CD14-positive monocyte (primary cell): ENCODE results near the gene RGMA. TPM values are rescaled to one million over a fixed set of nuclear protein-coding genes. Genes with fewer than 3 reads are reported as not detected.

Experiments used
- DNase-seq, 3 donors: peaks; one replicate each; pipeline ENCODE4 v3.0.0-alpha.2; 2011 to 2022
- H2AFZ ChIP-seq: 2 replicates; pipeline ENCODE4 v1.6.0; 2012; ENCODE audit warnings: mild to moderate bottlenecking, low read depth, low read length, inconsistent platforms; ENCODE audit not compliant: insufficient read depth, poor library complexity, severe bottlenecking
- H3K27ac ChIP-seq, 2 donors: 1 replicate in 1 of 2; 2 replicates in 1 of 2; pipeline ENCODE4 v1.5.1; 2012 to 2013; ENCODE audit warnings: low read length in 2 of 2, control low read depth in 1 of 2, inconsistent platforms in 1 of 2, low read depth in 1 of 2, mild to moderate bottlenecking in 1 of 2
- H3K27me3 ChIP-seq, 2 donors: one replicate each; pipeline versions ENCODE4 v1.6.0 to v1.6.1; 2011 to 2013; ENCODE audit warnings: low read length in 2 of 2; ENCODE audit not compliant: control insufficient read depth in 2 of 2, insufficient read depth in 2 of 2
- H3K36me3 ChIP-seq, 2 donors: replicated peaks in 1 of 2; 1 replicate in 1 of 2; 2 replicates in 1 of 2; pipeline versions ENCODE4 v1.5.1 to v1.6.1; 2012 to 2013; ENCODE audit warnings: low read length in 2 of 2, control low read depth in 1 of 2, inconsistent platforms in 1 of 2, mild to moderate bottlenecking in 1 of 2; ENCODE audit not compliant: insufficient read depth in 2 of 2, control insufficient read depth in 1 of 2
- H3K4me1 ChIP-seq, 2 donors: 1 replicate in 1 of 2; 2 replicates in 1 of 2; pipeline versions ENCODE4 v1.5.1 to v1.6.1; 2012 to 2013; ENCODE audit warnings: low read length in 2 of 2, control low read depth in 1 of 2, inconsistent platforms in 1 of 2, mild to moderate bottlenecking in 1 of 2, moderate library complexity in 1 of 2; ENCODE audit not compliant: insufficient read depth in 2 of 2, control insufficient read depth in 1 of 2
- H3K4me2 ChIP-seq: replicated peaks from 2 replicates; pipeline ENCODE3; 2012; ENCODE audit warnings: low read length, moderate library complexity, mild to moderate bottlenecking; ENCODE audit not compliant: poor library complexity, severe bottlenecking; ENCODE audit errors: extremely low read depth
- H3K4me3 ChIP-seq, 3 experiments: fragments of 200-600 bp in 1 of 3; sonication (generic) in 1 of 3; replicated peaks in 1 of 3; 1 replicate in 2 of 3; 2 replicates in 1 of 3; pipeline ENCODE4 v1.5.1; 2011 to 2013; ENCODE audit warnings: low read length in 3 of 3, mild to moderate bottlenecking in 3 of 3, control low read depth in 2 of 3, low read depth in 2 of 3, inconsistent platforms in 1 of 3, moderate library complexity in 1 of 3
- H3K79me2 ChIP-seq: 2 replicates; pipeline ENCODE4 v1.6.0; 2012; ENCODE audit warnings: mild to moderate bottlenecking, control low read depth, inconsistent platforms, low read length, moderate library complexity; ENCODE audit not compliant: insufficient read depth
- H3K9ac ChIP-seq: 2 replicates; pipeline ENCODE4 v1.6.0; 2017; ENCODE audit warnings: low read length, mild to moderate bottlenecking; ENCODE audit not compliant: insufficient read depth, poor library complexity, severe bottlenecking
- H3K9me3 ChIP-seq, 2 donors: replicated peaks in 1 of 2; 1 replicate in 1 of 2; 2 replicates in 1 of 2; pipeline versions ENCODE4 v1.5.1 to v1.6.1; 2012 to 2013; ENCODE audit warnings: low read length in 2 of 2, control low read depth in 1 of 2; ENCODE audit not compliant: control insufficient read depth in 1 of 2, insufficient read depth in 1 of 2
- H4K20me1 ChIP-seq: 2 replicates; pipeline ENCODE4 v1.6.0; 2012; ENCODE audit warnings: mild to moderate bottlenecking, low read length, control low read depth, moderate library complexity; ENCODE audit not compliant: insufficient read depth
- H3K27ac Mint-ChIP-seq, 7 donors: one replicate each; pipeline ENCODE4 v1.8.0; 2020; ENCODE audit warnings: mild to moderate bottlenecking in 7 of 7, mixed read lengths in 7 of 7, moderate library complexity in 6 of 7, inconsistent platforms in 2 of 7
- H3K27me3 Mint-ChIP-seq, 3 donors: one replicate each; pipeline ENCODE4 v1.8.0; 2021 to 2022; ENCODE audit warnings: low read depth in 3 of 3, mild to moderate bottlenecking in 3 of 3, mixed read lengths in 3 of 3, moderate library complexity in 3 of 3, inconsistent platforms in 1 of 3
- H3K36me3 Mint-ChIP-seq, 2 donors: one replicate each; pipeline ENCODE4 v1.8.0; 2020; ENCODE audit warnings: mixed read lengths in 2 of 2, inconsistent platforms in 1 of 2, mild to moderate bottlenecking in 1 of 2
- H3K4me1 Mint-ChIP-seq: one replicate; pipeline ENCODE4 v1.8.0; 2020; ENCODE audit warnings: mild to moderate bottlenecking, mixed read lengths
- H3K4me3 Mint-ChIP-seq, 2 donors: one replicate each; pipeline ENCODE4 v1.8.0; 2020; ENCODE audit warnings: mild to moderate bottlenecking in 2 of 2, mixed read lengths in 2 of 2, moderate library complexity in 1 of 2
- H3K9me3 Mint-ChIP-seq, 7 donors: one replicate each; pipeline ENCODE4 v1.8.0; 2020 to 2022; ENCODE audit warnings: mixed read lengths in 7 of 7, mild to moderate bottlenecking in 6 of 7, moderate library complexity in 6 of 7, inconsistent platforms in 2 of 7
- WGBS: methylation state at CpG from one replicate; pipeline ENCODE4 v1.1.5; 2013; ENCODE audit warnings: missing lambda C conversion rate; ENCODE audit not compliant: insufficient coverage; 5-methylcytosine and 5-hydroxymethylcytosine counted together
- intact Hi-C, 2 donors: fragments of 100-400 bp; cut with micrococcal nuclease; formaldehyde crosslinking; loops; one replicate each; pipeline versions ENCODE4 v1.15.0 to v1.15.1; 2023
- polyA plus RNA-seq, 3 donors: library from polyadenylated mRNA; depleted of rRNA in 1 of 3; unstranded in 2 of 3; stranded (reverse) in 1 of 3; fragments of 300-500 nt in 2 of 3; fragments of >200 nt in 1 of 3; fragmentation: Illumina TruSeq in 2 of 3; gene quantifications; 1 replicate in 2 of 3; 2 replicates in 1 of 3; pipeline ENCODE4 v1.2.3, GENCODE V29; 2012 to 2021
- TF ChIP-seq, protein P1 (sequence below): fragments of 200-600 bp; IDR thresholded peaks from one replicate; pipeline ENCODE4 v1.8.0; 2022; ENCODE audit warnings: antibody characterized with exemption, mild to moderate bottlenecking

The RGMA gene
- polyA plus RNA-seq, 3 donors: 0.07 to 0.35 (median 0.08) TPM

DNA sequence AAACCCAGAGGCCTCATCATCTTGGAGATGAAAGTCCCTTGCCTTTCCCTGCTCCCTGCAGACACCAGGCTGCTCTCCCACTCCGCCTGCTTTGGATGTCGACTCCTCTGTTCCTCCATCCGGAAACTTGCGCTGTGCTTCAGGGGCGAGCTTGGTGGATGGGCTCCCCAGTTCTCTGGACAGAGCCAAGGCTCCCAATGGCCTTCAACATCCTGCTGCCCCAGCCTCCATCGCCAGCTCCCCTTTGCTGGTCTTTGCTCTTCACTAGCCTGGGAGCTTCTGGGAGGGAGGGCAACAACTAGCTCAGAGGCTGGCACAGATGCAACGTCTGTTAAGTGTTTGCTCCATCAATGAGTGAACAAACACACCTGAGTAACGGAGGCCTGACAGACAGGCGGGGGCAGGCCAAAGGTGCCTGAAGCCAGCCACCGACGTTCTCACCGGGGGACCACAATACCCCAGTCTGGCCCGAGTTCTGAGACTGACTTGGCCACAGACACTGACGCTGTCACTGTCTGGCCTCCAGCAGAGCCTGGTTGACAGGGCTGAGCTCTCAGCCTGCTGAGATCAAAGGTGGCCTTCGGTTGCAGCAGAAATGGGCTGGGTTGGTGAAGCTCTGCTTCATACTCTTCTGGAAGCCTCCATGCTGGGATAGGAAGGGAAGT, 39.0 kb downstream of the RGMA start:
- peaks cover 3% of the 10 kb centered on the region in 2 donors for H3K9me3 ChIP-seq
- no peak overlapping the region for H3K27ac ChIP-seq
- intact Hi-C loops: no loop called here
- no peaks in the 10 kb centered on the region for H3K36me3 ChIP-seq
- H3K79me2 ChIP-seq: no peaks in the 10 kb centered on the region
- H2AFZ ChIP-seq: no peak overlapping the region
- H3K27me3 Mint-ChIP-seq: peaks cover 4 to 21% (median 14%) of the 10 kb centered on the region in 3 donors
- peaks cover 28% of the 10 kb centered on the region for H3K4me1 Mint-ChIP-seq
- peaks cover 3 to 15% (median 9%) of the 10 kb centered on the region in 7 donors for H3K9me3 Mint-ChIP-seq
- H3K4me2 ChIP-seq: no peak overlapping the region
- H3K4me3 ChIP-seq: no peak overlapping the region
- peaks cover 6 to 11% of the 10 kb centered on the region in 2 donors for H3K36me3 Mint-ChIP-seq
- TF ChIP-seq, protein P1, sequence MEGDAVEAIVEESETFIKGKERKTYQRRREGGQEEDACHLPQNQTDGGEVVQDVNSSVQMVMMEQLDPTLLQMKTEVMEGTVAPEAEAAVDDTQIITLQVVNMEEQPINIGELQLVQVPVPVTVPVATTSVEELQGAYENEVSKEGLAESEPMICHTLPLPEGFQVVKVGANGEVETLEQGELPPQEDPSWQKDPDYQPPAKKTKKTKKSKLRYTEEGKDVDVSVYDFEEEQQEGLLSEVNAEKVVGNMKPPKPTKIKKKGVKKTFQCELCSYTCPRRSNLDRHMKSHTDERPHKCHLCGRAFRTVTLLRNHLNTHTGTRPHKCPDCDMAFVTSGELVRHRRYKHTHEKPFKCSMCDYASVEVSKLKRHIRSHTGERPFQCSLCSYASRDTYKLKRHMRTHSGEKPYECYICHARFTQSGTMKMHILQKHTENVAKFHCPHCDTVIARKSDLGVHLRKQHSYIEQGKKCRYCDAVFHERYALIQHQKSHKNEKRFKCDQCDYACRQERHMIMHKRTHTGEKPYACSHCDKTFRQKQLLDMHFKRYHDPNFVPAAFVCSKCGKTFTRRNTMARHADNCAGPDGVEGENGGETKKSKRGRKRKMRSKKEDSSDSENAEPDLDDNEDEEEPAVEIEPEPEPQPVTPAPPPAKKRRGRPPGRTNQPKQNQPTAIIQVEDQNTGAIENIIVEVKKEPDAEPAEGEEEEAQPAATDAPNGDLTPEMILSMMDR: no peak
- H3K27me3 ChIP-seq: peaks cover 0 to 4% of the 10 kb centered on the region in 2 donors
- H4K20me1 ChIP-seq: no peaks in the 10 kb centered on the region
- no peak overlapping the region for H3K9ac ChIP-seq
- 93% methylated on average over 13 of the region's 15 CpGs for WGBS
- no peak overlapping the region for H3K27ac Mint-ChIP-seq
- DNase-seq: no peak
- peaks cover 20 to 22% of the 10 kb centered on the region in 2 donors for H3K4me1 ChIP-seq
- H3K4me3 Mint-ChIP-seq: peak overlapping the region in 1 of 2 donors; percentile 39

DNA sequence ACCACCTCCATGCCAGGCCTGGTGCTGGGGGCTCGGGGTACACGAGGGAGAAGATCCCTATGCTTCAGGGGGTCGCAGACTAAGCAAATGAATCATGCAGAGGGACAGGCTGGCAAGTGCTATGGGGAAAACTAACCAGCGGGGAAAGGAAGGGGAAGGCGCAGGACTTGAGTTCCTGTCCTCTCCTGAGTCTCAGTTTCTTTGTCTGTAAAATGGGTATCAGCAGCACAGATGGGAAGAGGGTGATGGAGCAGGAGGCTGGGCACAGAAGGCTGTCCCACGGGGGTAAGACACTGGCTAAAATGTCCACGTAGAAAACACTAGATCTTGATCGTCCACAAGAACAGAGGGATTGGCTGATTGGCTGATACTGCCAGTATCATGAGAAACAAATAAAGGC, 39.8 kb downstream of the RGMA start:
- Mint-ChIP-seq H3K9me3 (peaks cover 3 to 15% (median 9%) of the 10 kb centered on the region in 7 donors), H3K4me3 (peak overlapping the region; percentile 25 to 80), H3K27ac (no peak overlapping the region), H3K36me3 (peaks cover 6 to 11% of the 10 kb centered on the region in 2 donors), H3K27me3 (peaks cover 4 to 17% (median 14%) of the 10 kb centered on the region in 3 donors), H3K4me1 (peaks cover 28% of the 10 kb centered on the region)
- H4K20me1 ChIP-seq: no peaks in the 10 kb centered on the region
- peaks cover 20 to 22% of the 10 kb centered on the region in 2 donors for H3K4me1 ChIP-seq
- intact Hi-C loops: no loop called here
- peak overlapping the region; percentile 11 for H3K4me2 ChIP-seq
- no peak overlapping the region for H3K27ac ChIP-seq
- H3K36me3 ChIP-seq: no peaks in the 10 kb centered on the region
- no peak overlapping the region for H3K9ac ChIP-seq
- 43% methylated on average over 8 of the region's 8 CpGs for WGBS
- peaks cover 0 to 4% of the 10 kb centered on the region in 2 donors for H3K27me3 ChIP-seq
- H3K79me2 ChIP-seq: no peaks in the 10 kb centered on the region
- no peak for DNase-seq
- peaks cover 3% of the 10 kb centered on the region in 2 donors for H3K9me3 ChIP-seq
- peak overlapping the region; percentile 41 for H2AFZ ChIP-seq
- TF ChIP-seq, protein P1: no peak
- H3K4me3 ChIP-seq: no peak overlapping the region
